K562 (cell line): ENCODE data around the gene FATE1. TPM values are rescaled to one million over a fixed set of nuclear protein-coding genes. Genes with fewer than 3 reads are reported as not detected.

Experiments
- ATAC-seq: fragments of 200-7000 bp; cut with Tn5 transposase; 3 replicates; pipeline ENCODE4 v1.9.1; 2020; ENCODE audit warnings: moderate library complexity
- BruUV-seq: library from RNA; stranded (reverse); fragments of 400-500 nt; replicated peaks from 2 replicates; lab custom pipeline; 2021; lab: Mats Ljungman, UMichigan
- CTCF ChIA-PET: fragments of 300-600 bp; formaldehyde crosslinking; extraction: SDS; loops from one replicate; lab custom pipeline; 2021; ENCODE audit warnings: low intra/inter-chr PET ratio; lab: Yijun Ruan, JAX
- POLR2A ChIA-PET: fragments of 300-600, 350-650 bp; sonication (Branson Sonifier 250); formaldehyde crosslinking; extraction: SDS; loops from one replicate; lab custom pipeline; 2021; ENCODE audit warnings: antibody characterized with exemption, inconsistent platforms; lab: Yijun Ruan, JAX
- DNase-seq, 4 experiments: peaks; one replicate each; pipeline versions ENCODE4 v3.0.0 to v3.0.0-alpha.2; 2011 to 2018; ENCODE audit warnings: low spot score in 3 of 4, mixed read lengths in 3 of 4; ENCODE audit errors: extremely low read depth in 1 of 4
- FAIRE-seq: peaks from 2 replicates; lab custom pipeline; 2011; peaks lifted over from hg19 to GRCh38; lab: Jason Lieb, UNC
- H2AFZ ChIP-seq: 2 replicates; pipeline ENCODE4 v1.6.0; 2011; ENCODE audit warnings: low read depth, low read length, control low read depth, inconsistent platforms
- H3K27ac ChIP-seq: fragments of 200-600 bp; 3 replicates; pipeline ENCODE4 v1.8.0; 2011; ENCODE audit warnings: low read depth, mild to moderate bottlenecking, control low read depth, inconsistent platforms, low read length, moderate library complexity, mixed read lengths; ENCODE audit errors: extremely low read depth
- H3K27me3 ChIP-seq, 2 experiments: fragments of 300-600 bp in 1 of 2; 2 replicates in 1 of 2; 3 replicates in 1 of 2; pipeline versions ENCODE4 v1.6.0 to v1.8.0; 2011; ENCODE audit warnings: inconsistent platforms in 2 of 2, low read length in 2 of 2, mild to moderate bottlenecking in 1 of 2, mixed read lengths in 1 of 2, moderate library complexity in 1 of 2; ENCODE audit not compliant: control insufficient read depth in 2 of 2, insufficient read depth in 2 of 2
- H3K36me3 ChIP-seq: fragments of 300-600 bp; 3 replicates; pipeline ENCODE4 v1.8.0; 2011; ENCODE audit warnings: mild to moderate bottlenecking, low read length, inconsistent platforms; ENCODE audit not compliant: control insufficient read depth, insufficient read depth
- H3K4me1 ChIP-seq, 2 experiments: fragments of 200-600 bp in 1 of 2; replicated peaks in 1 of 2; 2 replicates in 1 of 2; 3 replicates in 1 of 2; pipeline versions ENCODE4 v1.5.1 to v1.8.0; 2011; ENCODE audit warnings: inconsistent platforms in 2 of 2, low read length in 2 of 2, mild to moderate bottlenecking in 1 of 2, mixed read lengths in 1 of 2, moderate library complexity in 1 of 2; ENCODE audit not compliant: control insufficient read depth in 2 of 2, insufficient read depth in 2 of 2
- H3K4me2 ChIP-seq: 2 replicates; pipeline ENCODE4 v1.6.1; 2011; ENCODE audit warnings: low read length, control low read depth, inconsistent platforms, mixed read lengths; ENCODE audit not compliant: insufficient read depth
- H3K4me3 ChIP-seq: fragments of 200-600 bp; sonication (generic), shearing (Covaris generic); 2 replicates; pipeline ENCODE4 v1.5.1; 2016; ENCODE audit warnings: control low read depth, inconsistent platforms
- H3K79me2 ChIP-seq: fragments of 200-600 bp; 3 replicates; pipeline ENCODE4 v1.8.0; 2011; ENCODE audit warnings: low read length, inconsistent platforms; ENCODE audit not compliant: control insufficient read depth, insufficient read depth
- H3K9ac ChIP-seq, 2 experiments: 2 replicates each; pipeline versions ENCODE4 v1.6.0 to v1.6.1; 2011; ENCODE audit warnings: low read depth in 2 of 2, low read length in 2 of 2, control low read depth in 1 of 2, inconsistent platforms in 1 of 2, mild to moderate bottlenecking in 1 of 2, mixed read lengths in 1 of 2; ENCODE audit not compliant: insufficient read depth in 1 of 2
- H3K9me1 ChIP-seq: one replicate; pipeline ENCODE4 v1.6.0; 2011; ENCODE audit warnings: inconsistent platforms, mild to moderate bottlenecking, low read length, moderate library complexity; ENCODE audit not compliant: control insufficient read depth, insufficient read depth
- H3K9me3 ChIP-seq: replicated peaks from 2 replicates; pipeline ENCODE4 v1.5.1; 2011; ENCODE audit warnings: low read depth, low read length, inconsistent platforms; ENCODE audit not compliant: control insufficient read depth, insufficient read depth
- H4K20me1 ChIP-seq: replicated peaks from 2 replicates; pipeline ENCODE4 v1.6.1; 2011; ENCODE audit warnings: low read length, inconsistent platforms, mixed read lengths; ENCODE audit not compliant: control insufficient read depth, insufficient read depth
- CXXC5 ChIP-seq: fragments of 250-450 bp; sonication (Bioruptor Pico); IDR thresholded peaks from 2 replicates; pipeline ENCODE4 v1.8.0; 2022; ENCODE audit warnings: inconsistent platforms, mild to moderate bottlenecking, moderate library complexity
- HDAC6 ChIP-seq: IDR thresholded peaks from 2 replicates; pipeline ENCODE4 v1.6.1; 2012; ENCODE audit warnings: low read depth, mild to moderate bottlenecking, control low read depth, inconsistent platforms, low read length, moderate library complexity
- KDM5B ChIP-seq: fragments of 200-600 bp; sonication (generic); IDR thresholded peaks from 2 replicates; pipeline ENCODE4 v1.6.1; 2012; ENCODE audit warnings: low read depth, mild to moderate bottlenecking, moderate library complexity, low read length, control low read depth, inconsistent platforms; ENCODE audit not compliant: insufficient replicate concordance
- MAFF ChIP-seq: IDR thresholded peaks from 2 replicates; pipeline ENCODE4 v1.6.1; 2012; ENCODE audit warnings: low read length, improper control_type of control experiment
- NELFE ChIP-seq: IDR thresholded peaks from 2 replicates; pipeline ENCODE4 v1.6.1; 2011; ENCODE audit warnings: mild to moderate bottlenecking; ENCODE audit not compliant: insufficient read depth, insufficient read length
- OTX1 ChIP-seq: fragments of 450-650 bp; formaldehyde crosslinking; IDR thresholded peaks from 2 replicates; pipeline ENCODE4 v1.4.0; 2022; ENCODE audit warnings: mild to moderate bottlenecking
- SP1 ChIP-seq: sonication (generic); formaldehyde crosslinking; IDR thresholded peaks from 2 replicates; pipeline ENCODE4 v1.8.1; 2022; ENCODE audit warnings: mild to moderate bottlenecking, missing genetic modification reagents
- TAL1 ChIP-seq: fragments of 450-650 bp; IDR thresholded peaks from 2 replicates; pipeline ENCODE4 v1.6.1; 2016; ENCODE audit warnings: mild to moderate bottlenecking
- TGIF2 ChIP-seq: sonication (generic); formaldehyde crosslinking; IDR thresholded peaks from 2 replicates; pipeline ENCODE4 v1.8.1; 2022; ENCODE audit warnings: mild to moderate bottlenecking, missing genetic modification reagents, moderate library complexity
- ZNF24 ChIP-seq: fragments of 450-650 bp; IDR thresholded peaks from 2 replicates; pipeline ENCODE4 v1.6.1; 2016
- ZNF639 ChIP-seq, 2 experiments: fragments of 200-800 bp in 1 of 2; sonication (Bioruptor generic) in 1 of 2; sonication (generic) in 1 of 2; formaldehyde crosslinking in 1 of 2; IDR thresholded peaks in 1 of 2; conservative IDR thresholded peaks in 1 of 2; 2 replicates each; pipeline versions ENCODE4 v1.5.0 to v1.6.1; 2016 to 2020; ENCODE audit warnings: missing compliant biosample characterization in 1 of 2, missing genetic modification characterization in 1 of 2, missing genetic modification reagents in 1 of 2
- WGBS: fragments of 100-300 bp; shearing (Covaris generic); methylation state at CpG from one replicate; pipeline ENCODE4 v1.1.6; 2016; ENCODE audit warnings: low coverage, mixed read lengths; ENCODE audit not compliant: insufficient coverage; ENCODE audit errors: missing lambda C conversion rate; 5-methylcytosine and 5-hydroxymethylcytosine counted together
- in situ Hi-C: fragments of 300-500 bp; cut with MboI; formaldehyde crosslinking; loops from 4 replicates; pipeline ENCODE4 v1.15.0; 2018; ENCODE audit warnings: inconsistent platforms, mixed read lengths
- intact Hi-C: fragments of 100-400 bp; cut with micrococcal nuclease; formaldehyde crosslinking; loops from 2 replicates; pipeline ENCODE4 v1.14.2; 2022
- polyA plus RNA-seq, 8 experiments: library from polyadenylated mRNA; depleted of rRNA in 4 of 8; stranded (reverse) in 5 of 8; unstranded in 3 of 8; fragments of >200 nt; fragmentation: Nextera tagmentation in 2 of 8; fragmentation: Illumina TruSeq in 1 of 8; extraction: Ambion mirVana in 2 of 8; extraction: Trizol in 1 of 8; gene quantifications; 2 replicates each; pipeline versions ENCODE4 v1.2.1 to v1.2.3, GENCODE V29; 2011 to 2014; ENCODE audit warnings: inconsistent platforms in 1 of 8, missing spikeins in 1 of 8
- total RNA-seq, 7 experiments: library from RNA; depleted of rRNA in 6 of 7; stranded (reverse); fragments of >200 nt in 6 of 7; fragmentation: Illumina TruSeq in 2 of 7; extraction: Trizol in 2 of 7; gene quantifications; 2 replicates each; pipeline versions ENCODE4 v1.2.1 to v1.2.3, GENCODE V29; 2011 to 2021; ENCODE audit warnings: low replicate concordance in 1 of 7
- TF ChIP-seq, protein P1 (sequence below): fragments of 250-450 bp; sonication (Bioruptor Pico); IDR thresholded peaks from 2 replicates; pipeline ENCODE4 v1.8.0; 2022; ENCODE audit warnings: inconsistent platforms
- TF ChIP-seq, protein P2 (sequence below): fragments of 250-450 bp; sonication (Bioruptor Pico); IDR thresholded peaks from 2 replicates; pipeline ENCODE4 v1.4.0; 2020; ENCODE audit warnings: mild to moderate bottlenecking

The FATE1 gene
- total and polyA plus RNA-seq, 9 of the 15 experiments (the other 6 are each of a cell fraction or from before 2014, with no cell fraction given), result not detected

DNA sequence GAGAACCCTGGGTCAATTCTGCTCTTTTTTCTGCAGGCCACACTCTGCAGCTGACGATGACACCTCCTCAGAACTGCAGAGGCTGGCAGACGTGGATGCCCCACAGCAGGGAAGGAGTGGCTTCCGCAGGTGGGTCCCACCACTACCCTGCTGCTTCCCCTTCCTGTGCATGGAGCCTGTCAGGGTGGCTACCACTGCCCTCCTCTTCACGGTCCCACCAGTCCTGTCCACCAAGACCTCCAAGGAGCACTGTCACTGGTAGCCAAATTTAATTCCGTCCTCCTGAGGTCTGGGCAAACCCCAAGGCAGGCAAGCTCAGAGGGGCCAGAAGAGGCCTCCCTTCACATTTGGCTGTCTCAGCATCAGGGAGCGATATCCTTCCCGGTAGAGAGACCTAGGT, 22.9 kb downstream of the FATE1 start:
- ATAC-seq (no peak), FAIRE-seq (no peak)

More for the DNA sequence above, 22.9 kb downstream of the FATE1 start:
- Histone ChIP-seq H3K9me1 (no peaks in the 10 kb centered on the region), H3K36me3 (no peaks in the 10 kb centered on the region), H3K4me2 (no peak overlapping the region), H2AFZ (no peak overlapping the region), H3K27me3 (peaks cover under 1 to 46% of the 10 kb centered on the region in 2 experiments; a peak in 4 of 5 replicates), H3K4me3 (no peak overlapping the region), H3K4me1 (no peaks in the 10 kb centered on the region), H3K9ac (no peak overlapping the region), H3K9me3 (no peaks in the 10 kb centered on the region), H4K20me1 (no peaks in the 10 kb centered on the region), H3K27ac (no peak overlapping the region), H3K79me2 (no peaks in the 10 kb centered on the region)
- in situ Hi-C loops, result no loop called here
- 0% methylated on average over 7 of the region's 7 CpGs for WGBS
- DNase-seq, result no peak
- intact Hi-C loops, result no loop called here
- CTCF ChIA-PET, result no interaction called here
- BruUV-seq, result no TSS peak
- no peak for TF ChIP-seq TGIF2 (CRISPR knock-in tag)
- no peak for TF ChIP-seq ZNF639 (CRISPR knock-in tag; conservative IDR thresholded peaks at IDR 0.05 in 1 of 2, IDR thresholded peaks at IDR 0.05 in 1 of 2)
- TF ChIP-seq ZNF24, result no peak
- no peak for TF ChIP-seq OTX1
- TF ChIP-seq HDAC6, result no peak
- TF ChIP-seq, protein P1, sequence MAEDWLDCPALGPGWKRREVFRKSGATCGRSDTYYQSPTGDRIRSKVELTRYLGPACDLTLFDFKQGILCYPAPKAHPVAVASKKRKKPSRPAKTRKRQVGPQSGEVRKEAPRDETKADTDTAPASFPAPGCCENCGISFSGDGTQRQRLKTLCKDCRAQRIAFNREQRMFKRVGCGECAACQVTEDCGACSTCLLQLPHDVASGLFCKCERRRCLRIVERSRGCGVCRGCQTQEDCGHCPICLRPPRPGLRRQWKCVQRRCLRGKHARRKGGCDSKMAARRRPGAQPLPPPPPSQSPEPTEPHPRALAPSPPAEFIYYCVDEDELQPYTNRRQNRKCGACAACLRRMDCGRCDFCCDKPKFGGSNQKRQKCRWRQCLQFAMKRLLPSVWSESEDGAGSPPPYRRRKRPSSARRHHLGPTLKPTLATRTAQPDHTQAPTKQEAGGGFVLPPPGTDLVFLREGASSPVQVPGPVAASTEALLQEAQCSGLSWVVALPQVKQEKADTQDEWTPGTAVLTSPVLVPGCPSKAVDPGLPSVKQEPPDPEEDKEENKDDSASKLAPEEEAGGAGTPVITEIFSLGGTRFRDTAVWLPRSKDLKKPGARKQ, result no peak
- no peak for TF ChIP-seq KDM5B
- no peak for TF ChIP-seq NELFE
- TF ChIP-seq TAL1, result no peak
- TF ChIP-seq MAFF, result no peak
- TF ChIP-seq, protein P2, sequence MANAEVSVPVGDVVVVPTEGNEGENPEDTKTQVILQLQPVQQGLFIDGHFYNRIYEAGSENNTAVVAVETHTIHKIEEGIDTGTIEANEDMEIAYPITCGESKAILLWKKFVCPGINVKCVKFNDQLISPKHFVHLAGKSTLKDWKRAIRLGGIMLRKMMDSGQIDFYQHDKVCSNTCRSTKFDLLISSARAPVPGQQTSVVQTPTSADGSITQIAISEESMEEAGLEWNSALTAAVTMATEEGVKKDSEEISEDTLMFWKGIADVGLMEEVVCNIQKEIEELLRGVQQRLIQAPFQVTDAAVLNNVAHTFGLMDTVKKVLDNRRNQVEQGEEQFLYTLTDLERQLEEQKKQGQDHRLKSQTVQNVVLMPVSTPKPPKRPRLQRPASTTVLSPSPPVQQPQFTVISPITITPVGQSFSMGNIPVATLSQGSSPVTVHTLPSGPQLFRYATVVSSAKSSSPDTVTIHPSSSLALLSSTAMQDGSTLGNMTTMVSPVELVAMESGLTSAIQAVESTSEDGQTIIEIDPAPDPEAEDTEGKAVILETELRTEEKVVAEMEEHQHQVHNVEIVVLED (CRISPR knock-in tag), result no peak
- no peak for TF ChIP-seq CXXC5 (CRISPR knock-in tag)
- no peak for TF ChIP-seq SP1
- POLR2A ChIA-PET, result no interaction called here
